Left ventricle myocardium inferior (tissue), 1 donor: ENCODE data around the gene DHCR7. TPM values are rescaled to one million over a fixed set of nuclear protein-coding genes. Genes with fewer than 3 reads are reported as not detected.
A peak's percentile ranks its signal among the peaks of the same experiment; 100 is the strongest.

Experiments used
- DNase-seq: peaks from one replicate; pipeline ENCODE4 v3.0.0-alpha.2; 2020
- H3K27ac ChIP-seq: fragments of 200-600 bp; replicated peaks from 2 replicates; pipeline ENCODE4 v1.8.0; 2021
- H3K27me3 ChIP-seq: fragments of 200-600 bp; 2 replicates; pipeline ENCODE4 v1.8.0; 2021; ENCODE audit warnings: low read depth
- H3K36me3 ChIP-seq: fragments of 200-600 bp; 2 replicates; pipeline ENCODE4 v1.8.0; 2021
- H3K4me1 ChIP-seq: fragments of 200-600 bp; 2 replicates; pipeline ENCODE4 v1.8.0; 2021
- H3K4me3 ChIP-seq: fragments of 200-600 bp; 2 replicates; pipeline ENCODE4 v1.8.0; 2021; ENCODE audit warnings: mild to moderate bottlenecking, moderate library complexity
- H3K9me3 ChIP-seq: fragments of 200-600 bp; replicated peaks from 2 replicates; pipeline ENCODE4 v1.8.0; 2021
- intact Hi-C: fragments of 100-400 bp; cut with micrococcal nuclease; formaldehyde crosslinking; loops from one replicate; pipeline ENCODE4 v1.11.0; 2022
- total RNA-seq: library from RNA; stranded (reverse); fragmentation: NEBNext Ultra II Directional; extraction: Animal tissue kit (Norgen Biotek cat#: 25700); gene quantifications from one replicate; pipeline ENCODE4 v1.2.1, GENCODE V29; 2021
- TF ChIP-seq, protein P1 (sequence below): fragments of 200-600 bp; IDR thresholded peaks from 2 replicates; pipeline ENCODE4 v1.8.0; 2021; ENCODE audit warnings: antibody characterized with exemption, mild to moderate bottlenecking, borderline replicate concordance
- donor health status: DM: no; HTN: yes; CAD: no; lungs with severe emphysema.

DHCR7 gene
- total RNA-seq, 1 donor from 2014 or later, result 39.1 TPM

GRCh38 chr11:71453918-71454304 is 5.7 kb upstream of the DHCR7 start:
- TF ChIP-seq, protein P1, sequence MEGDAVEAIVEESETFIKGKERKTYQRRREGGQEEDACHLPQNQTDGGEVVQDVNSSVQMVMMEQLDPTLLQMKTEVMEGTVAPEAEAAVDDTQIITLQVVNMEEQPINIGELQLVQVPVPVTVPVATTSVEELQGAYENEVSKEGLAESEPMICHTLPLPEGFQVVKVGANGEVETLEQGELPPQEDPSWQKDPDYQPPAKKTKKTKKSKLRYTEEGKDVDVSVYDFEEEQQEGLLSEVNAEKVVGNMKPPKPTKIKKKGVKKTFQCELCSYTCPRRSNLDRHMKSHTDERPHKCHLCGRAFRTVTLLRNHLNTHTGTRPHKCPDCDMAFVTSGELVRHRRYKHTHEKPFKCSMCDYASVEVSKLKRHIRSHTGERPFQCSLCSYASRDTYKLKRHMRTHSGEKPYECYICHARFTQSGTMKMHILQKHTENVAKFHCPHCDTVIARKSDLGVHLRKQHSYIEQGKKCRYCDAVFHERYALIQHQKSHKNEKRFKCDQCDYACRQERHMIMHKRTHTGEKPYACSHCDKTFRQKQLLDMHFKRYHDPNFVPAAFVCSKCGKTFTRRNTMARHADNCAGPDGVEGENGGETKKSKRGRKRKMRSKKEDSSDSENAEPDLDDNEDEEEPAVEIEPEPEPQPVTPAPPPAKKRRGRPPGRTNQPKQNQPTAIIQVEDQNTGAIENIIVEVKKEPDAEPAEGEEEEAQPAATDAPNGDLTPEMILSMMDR, result no peak
- Histone ChIP-seq H3K9me3 (no peaks in the 10 kb centered on the region), H3K4me3 (peak overlapping the region; percentile 97), H3K27ac (no peak overlapping the region), H3K36me3 (peaks cover 40% of the 10 kb centered on the region), H3K27me3 (no peaks in the 10 kb centered on the region), H3K4me1 (peaks cover 40% of the 10 kb centered on the region)
- intact Hi-C loops, result no loop called here
- no peak for DNase-seq

DNA sequence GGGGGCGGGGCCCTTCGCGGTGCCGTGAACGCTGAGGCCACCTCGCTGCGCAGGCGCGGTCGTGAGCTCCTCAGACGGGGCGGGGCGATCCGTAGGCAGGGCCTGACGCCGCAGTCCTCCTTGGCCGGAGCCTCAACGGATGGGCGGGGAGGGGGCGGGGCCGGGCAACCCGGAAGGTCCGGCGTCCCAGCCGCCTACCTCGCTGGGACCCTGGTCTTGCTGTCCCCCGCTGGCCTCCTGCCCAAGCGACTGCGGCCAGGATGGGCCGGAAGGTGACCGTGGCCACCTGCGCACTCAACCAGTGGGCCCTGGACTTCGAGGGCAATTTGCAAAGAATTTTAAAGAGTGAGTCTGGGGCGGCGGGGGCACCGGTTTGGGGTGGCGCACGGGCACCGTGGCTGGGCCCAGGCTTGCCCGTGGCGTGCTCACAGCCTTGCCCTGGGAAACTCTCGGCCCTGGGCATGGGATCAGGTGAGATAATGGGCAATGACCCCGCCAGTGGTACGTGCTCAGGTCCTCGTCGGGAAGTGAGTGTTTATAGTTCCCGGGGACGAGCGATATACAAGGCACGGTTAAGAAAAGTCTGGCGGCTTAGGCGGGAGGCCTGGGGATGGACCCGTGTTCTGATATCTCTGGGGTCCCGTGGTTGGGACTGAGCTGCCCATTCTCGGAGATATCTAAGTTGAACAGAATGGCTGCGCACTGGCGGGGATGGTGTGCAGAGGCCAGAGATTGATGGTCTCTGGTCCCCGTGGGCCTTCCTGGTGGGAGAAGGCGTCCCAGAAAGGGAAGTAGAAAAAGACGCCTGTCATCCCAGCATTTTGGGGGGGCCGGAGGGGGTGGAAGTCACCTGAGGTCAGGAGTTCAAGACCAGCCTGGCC is 5.1 kb upstream of the DHCR7 start, which contains the start of gene NADSYN1:
Gene NADSYN1, plus strand, starts transcription at position 167 of the 881 bp plus-strand sequence. Its CDS starts 94 bp downstream, at position 261.
- Histone ChIP-seq H3K36me3 (peaks cover 34% of the 10 kb centered on the region), H3K4me3 (peak within 1 kb of the TSS; percentile 97), H3K4me1 (peaks cover 47% of the 10 kb centered on the region), H3K9me3 (no peaks in the 10 kb centered on the region), H3K27me3 (no peaks in the 10 kb centered on the region), H3K27ac (peak within 1 kb of the TSS; percentile 85)
- TF ChIP-seq, protein P1, result no peak
- peak; percentile 98 for DNase-seq
- intact Hi-C loops, result no loop called here

GRCh38 chr11:71452199-71453036 is 4.2 kb upstream of the DHCR7 start:
- intact Hi-C loops, result no loop called here
- DNase-seq, result peak; percentile 42
- Histone ChIP-seq H3K36me3 (peaks cover 25% of the 10 kb centered on the region), H3K9me3 (no peaks in the 10 kb centered on the region), H3K4me3 (peak overlapping the region; percentile 97), H3K4me1 (peaks cover 55% of the 10 kb centered on the region), H3K27me3 (no peaks in the 10 kb centered on the region), H3K27ac (peak overlapping the region; percentile 85)
- TF ChIP-seq, protein P1, result no peak

DNA sequence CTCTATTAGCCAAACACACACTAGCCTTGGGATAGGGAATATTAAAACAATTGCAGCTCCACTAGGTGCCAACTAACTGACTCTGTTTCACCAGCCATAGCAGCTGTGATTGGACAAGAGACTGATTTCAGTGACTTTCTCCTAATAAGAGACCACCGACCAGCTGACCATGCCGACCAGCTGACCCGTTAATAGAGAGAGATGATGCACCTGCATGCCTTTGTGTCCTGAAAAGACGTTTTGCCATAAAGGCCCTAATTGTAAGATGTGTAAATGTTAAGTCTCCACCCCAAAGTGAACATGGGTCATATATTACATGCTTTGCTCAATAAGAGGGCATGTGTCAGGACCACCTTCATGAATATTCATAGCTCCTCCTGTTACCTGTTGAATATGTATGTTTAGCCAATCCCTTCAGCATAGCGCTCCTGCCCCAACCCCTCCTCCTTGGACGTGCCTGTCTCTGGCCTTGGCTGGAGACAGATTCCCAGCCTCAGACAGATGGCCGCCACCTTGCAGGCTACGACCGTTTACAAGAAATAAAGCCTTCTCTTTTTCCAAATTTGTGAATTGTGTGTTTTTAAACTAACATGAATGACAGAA is 3.5 kb upstream of the DHCR7 start:
- intact Hi-C loops, result no loop called here
- Histone ChIP-seq H3K4me3 (peak overlapping the region; percentile 97), H3K4me1 (peaks cover 58% of the 10 kb centered on the region), H3K27ac (peak overlapping the region; percentile 85), H3K27me3 (no peaks in the 10 kb centered on the region), H3K36me3 (peaks cover 18% of the 10 kb centered on the region), H3K9me3 (peaks cover under 1% of the 10 kb centered on the region)
- TF ChIP-seq, protein P1, result no peak
- DNase-seq, result no peak

- H3K4me3 ChIP-seq, result no peak overlapping the region
- TF ChIP-seq, protein P1, result no peak
- no peaks in the 10 kb centered on the region for H3K27me3 ChIP-seq
- no peak overlapping the region for H3K27ac ChIP-seq
- peaks cover 8% of the 10 kb centered on the region for H3K9me3 ChIP-seq
- intact Hi-C loops, result no loop called here
- no peak for DNase-seq
- H3K36me3 ChIP-seq, result peaks cover 17% of the 10 kb centered on the region
- peaks cover 58% of the 10 kb centered on the region for H3K4me1 ChIP-seq
Observed at GRCh38 chr11:71450939-71451338, 2.7 kb upstream of the DHCR7 start.
